NCI-H446 treated with DMSO at 0.1 percent for 48 hours (cell line): ENCODE measurements around the gene CYP27A1.

Source experiments
- DNase-seq: peaks from one replicate; lab custom pipeline; 2025; lab: John Stamatoyannopoulos, UW

The CYP27A1 gene

GRCh38 chr2:218773881-218774280 is 8.1 kb upstream of the CYP27A1 start:
- DNase-seq: no peak

- no peak for DNase-seq
These were observed 5.5 kb upstream of the CYP27A1 start for GRCh38 chr2:218776488-218776887.

DNA sequence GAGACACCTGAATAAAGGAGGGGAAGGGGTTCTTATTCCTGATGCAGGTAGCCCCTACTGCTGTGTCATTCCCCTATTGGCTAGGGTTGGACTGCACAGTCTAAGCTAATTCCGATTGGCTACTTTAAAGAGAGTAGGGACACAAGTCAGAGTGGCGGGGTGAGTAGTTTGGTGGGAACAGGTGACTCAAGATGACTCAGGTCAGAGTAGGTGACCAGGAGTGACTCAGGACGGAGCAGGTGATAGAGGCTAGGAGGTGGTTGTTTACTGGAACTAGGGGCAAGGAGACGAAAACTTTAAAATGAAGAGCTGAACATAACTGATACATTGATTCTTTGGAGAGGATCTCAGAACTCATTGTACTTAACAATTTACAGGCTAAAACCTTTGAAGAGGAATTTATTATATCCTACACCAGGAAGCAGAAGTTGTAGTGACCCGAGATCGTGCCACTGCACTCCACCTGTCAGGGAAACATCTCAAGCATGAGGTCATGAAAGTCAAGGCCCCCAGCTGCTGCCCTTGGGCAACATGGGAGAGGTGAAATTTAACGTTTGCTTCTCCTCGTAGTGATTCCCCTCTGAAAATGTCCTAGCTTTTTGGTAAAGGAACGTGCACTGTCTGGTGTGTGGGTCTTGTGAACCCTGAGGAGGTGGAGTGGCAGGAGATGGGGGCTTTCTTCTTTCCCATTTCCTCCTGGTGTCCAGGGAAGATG is 4.5 kb upstream of the CYP27A1 start:
- no peak for DNase-seq

- DNase-seq: no peak
These were observed 1.9 kb upstream of the CYP27A1 start for GRCh38 chr2:218780046-218780445.

GRCh38 chr2:218780851-218781690 is 876 bp upstream of the CYP27A1 start:
- DNase-seq: no peak

GRCh38 chr2:218782528-218782844 is 539 bp downstream of the CYP27A1 start:
- DNase-seq: no peak

- DNase-seq: no peak
These were observed 1.7 kb downstream of the CYP27A1 start for GRCh38 chr2:218783688-218784087.

DNA sequence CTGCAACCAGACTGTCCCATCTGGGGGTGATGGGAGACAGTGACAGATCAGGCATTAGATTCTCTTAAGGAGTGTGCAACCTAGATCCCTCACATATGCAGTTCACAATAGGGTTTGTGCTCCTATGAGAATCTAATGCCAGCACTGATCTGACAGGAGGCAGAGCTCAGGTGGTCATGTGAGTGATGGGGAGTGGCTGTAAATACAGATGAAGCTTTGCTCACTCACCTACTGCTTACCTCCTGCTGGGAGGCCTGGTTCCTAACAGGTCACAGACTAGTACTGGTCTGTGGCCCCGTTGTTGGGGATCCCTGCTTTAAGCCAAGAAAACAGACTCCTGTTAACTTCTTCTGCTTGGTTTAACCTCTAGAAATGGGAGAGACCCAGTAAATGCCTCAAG is 3.2 kb downstream of the CYP27A1 start:
- no peak for DNase-seq

- DNase-seq: no peak
These were observed 4.2 kb downstream of the CYP27A1 start for GRCh38 chr2:218786133-218786532.

GRCh38 chr2:218788529-218789255 is 6.7 kb downstream of the CYP27A1 start:
- no peak for DNase-seq

DNA sequence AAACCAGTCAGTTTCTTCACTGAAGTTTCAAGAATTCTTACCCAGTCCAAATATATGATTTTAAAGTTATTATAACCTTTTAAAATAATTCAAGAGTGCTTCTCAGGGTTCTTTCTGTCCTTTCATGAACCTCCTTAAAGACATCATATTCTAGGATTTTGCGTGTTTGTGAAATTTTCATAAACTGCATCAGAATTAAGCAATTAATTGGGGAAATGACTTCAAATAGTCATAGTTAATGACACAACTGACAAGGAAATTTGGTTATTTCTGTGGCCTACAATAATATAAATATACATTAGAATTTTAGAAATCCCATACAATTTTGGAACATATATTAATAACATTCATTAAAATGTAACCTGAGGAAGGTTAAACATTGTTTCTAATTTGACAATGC is 10.5 kb downstream of the CYP27A1 start:
- no peak for DNase-seq

GRCh38 chr2:218796691-218797090 is 14.7 kb downstream of the CYP27A1 start:
- DNase-seq: no peak

DNA sequence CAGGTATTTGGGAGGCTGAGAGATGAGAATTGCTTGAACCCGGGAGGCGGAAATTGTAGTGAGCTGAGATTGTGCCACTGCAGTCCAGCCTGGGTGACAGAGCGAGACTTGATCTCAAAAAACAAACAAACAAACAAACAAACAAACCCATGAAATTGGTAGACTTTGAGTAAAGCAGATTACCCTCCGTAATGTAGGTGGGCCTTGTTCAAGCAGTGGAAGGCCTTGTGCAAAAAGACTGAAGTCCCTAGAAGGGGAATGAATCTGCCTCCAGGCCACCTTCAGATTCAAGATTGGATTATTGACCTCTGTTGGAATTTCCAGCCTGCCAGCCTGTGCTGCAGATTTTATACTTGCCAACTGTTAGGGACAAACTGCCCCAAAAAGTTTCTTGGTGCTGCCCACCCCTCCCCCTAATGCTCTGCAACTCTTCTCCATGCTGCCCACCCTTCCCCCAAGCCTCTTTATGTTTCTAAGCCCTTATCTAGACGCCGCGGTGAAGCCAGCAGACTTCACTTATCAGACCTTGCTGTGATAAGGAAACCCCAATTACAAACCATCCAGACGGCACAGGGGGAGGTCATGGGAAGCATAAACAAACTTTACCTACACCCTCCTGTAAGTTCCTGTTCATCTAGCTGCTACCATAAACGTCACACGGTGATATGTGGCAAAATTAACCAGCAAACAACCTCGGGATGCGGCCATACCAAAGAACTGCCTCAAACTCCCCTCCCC is 17.0 kb downstream of the CYP27A1 start:
- no peak for DNase-seq

GRCh38 chr2:218799990-218800389 is 18.0 kb downstream of the CYP27A1 start:
- DNase-seq: no peak

DNA sequence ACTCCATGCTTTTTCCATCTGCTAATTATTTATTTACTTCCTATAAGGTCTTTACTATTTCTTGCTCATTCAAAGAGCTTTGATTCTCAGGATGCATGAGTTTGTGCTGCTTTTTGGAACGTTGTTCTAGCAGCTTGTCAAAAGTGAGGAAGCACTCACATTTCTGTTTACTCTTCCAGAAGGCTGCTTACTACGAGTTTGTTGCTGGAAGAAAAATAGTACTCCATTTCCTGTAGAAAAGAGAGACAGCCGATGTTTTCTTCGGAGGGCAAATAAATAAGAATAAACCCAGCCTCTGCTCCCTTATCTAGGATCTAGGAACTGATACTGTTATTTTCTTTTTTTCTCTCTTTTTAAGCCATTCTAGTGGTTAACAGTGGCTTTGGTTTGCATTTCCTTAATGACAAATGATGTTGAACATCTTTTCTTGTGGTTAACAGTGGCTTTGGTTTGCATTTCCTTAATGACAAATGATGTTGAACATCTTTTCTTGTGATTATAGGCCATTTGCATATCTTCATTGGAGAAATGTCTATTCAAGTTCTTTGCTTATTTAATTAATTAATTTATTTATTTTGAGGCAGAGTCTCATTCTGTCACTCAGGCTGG is 20.5 kb downstream of the CYP27A1 start:
- no peak for DNase-seq

GRCh38 chr2:218804817-218805216 is 22.9 kb downstream of the CYP27A1 start:
- DNase-seq: no peak

- DNase-seq: no peak
These were observed 23.7 kb downstream of the CYP27A1 start for GRCh38 chr2:218805627-218806026.

- DNase-seq: no peak
These were observed 24.5 kb downstream of the CYP27A1 start for GRCh38 chr2:218806346-218806978.

GRCh38 chr2:218807626-218808025 is 25.7 kb downstream of the CYP27A1 start:
- no peak for DNase-seq

DNA sequence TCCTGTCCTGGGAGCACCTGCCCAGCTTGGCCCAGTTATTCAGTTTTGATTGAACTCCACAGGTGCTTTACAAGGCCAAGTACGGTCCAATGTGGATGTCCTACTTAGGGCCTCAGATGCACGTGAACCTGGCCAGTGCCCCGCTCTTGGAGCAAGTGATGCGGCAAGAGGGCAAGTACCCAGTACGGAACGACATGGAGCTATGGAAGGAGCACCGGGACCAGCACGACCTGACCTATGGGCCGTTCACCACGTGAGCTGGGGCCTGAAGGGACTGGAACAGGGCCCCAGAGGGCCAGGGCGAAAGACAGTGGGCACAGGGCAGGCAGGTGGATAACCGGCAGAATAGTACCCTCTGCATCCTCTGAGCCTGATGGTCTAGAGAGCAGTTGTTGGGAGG is 27.6 kb downstream of the CYP27A1 start:
- no peak for DNase-seq

- no peak for DNase-seq
These were observed 28.3 kb downstream of the CYP27A1 start for GRCh38 chr2:218810256-218810655.
